Right atrium auricular region (tissue), 2 donors: ENCODE data around the gene CCDC12. TPM values are rescaled to one million over a fixed set of nuclear protein-coding genes. Genes with fewer than 3 reads are reported as not detected.
"Not testable (repeated sequence)": the region's sequence is repeated elsewhere in the genome, so short reads cannot be mapped to it uniquely, and the experiment has no call there.

Experiments used
- DNase-seq: peaks from one replicate; pipeline ENCODE4 v3.0.0-alpha.2; 2019; ENCODE audit warnings: low spot score
- H3K27ac ChIP-seq, 2 donors: fragments of 200-600 bp; sonication (generic); 1 replicate in 1 of 2; 2 replicates in 1 of 2; pipeline ENCODE4 v1.5.1; 2016 to 2019
- H3K27me3 ChIP-seq, 2 donors: fragments of 200-600 bp; sonication (generic); one replicate each; pipeline versions ENCODE4 v1.5.1 to v1.6.0; 2017 to 2019
- H3K36me3 ChIP-seq: fragments of 200-600 bp; sonication (generic); one replicate; pipeline ENCODE4 v1.5.1; 2016
- H3K4me1 ChIP-seq, 2 donors: fragments of 200-600 bp; sonication (generic); one replicate each; pipeline versions ENCODE4 v1.5.1 to v1.6.0; 2017 to 2019
- H3K4me3 ChIP-seq, 2 donors: fragments of 200-600 bp; sonication (generic); 1 replicate in 1 of 2; 2 replicates in 1 of 2; pipeline ENCODE4 v1.5.1; 2017 to 2019; ENCODE audit warnings: mild to moderate bottlenecking in 1 of 2, moderate library complexity in 1 of 2
- H3K9me3 ChIP-seq, 2 donors: fragments of 200-600 bp; sonication (generic); one replicate each; pipeline ENCODE4 v1.5.1; 2019
- CTCF ChIP-seq, 2 donors: fragments of 200-600 bp; sonication (generic); IDR thresholded peaks; one replicate each; pipeline ENCODE4 v1.5.1; 2019; ENCODE audit warnings: antibody characterized with exemption in 2 of 2
- total RNA-seq, 2 donors: library from RNA; depleted of rRNA; stranded (reverse); fragments of >200 nt; gene quantifications; one replicate each; pipeline ENCODE4 v1.1.0, GENCODE V29; 2016

CCDC12 gene
- total RNA-seq, 2 donors from 2014 or later: 27.5 to 38.6 TPM

GRCh38 chr3:46916799-46917198, 59.7 kb downstream of the CCDC12 start:
- no peak overlapping the region for H3K4me3 ChIP-seq
- peaks cover 51% of the 10 kb centered on the region for H3K36me3 ChIP-seq
- no peak for DNase-seq
- H3K4me1 ChIP-seq: no peaks in the 10 kb centered on the region
- peaks cover 0 to 9% of the 10 kb centered on the region in 2 donors for H3K9me3 ChIP-seq
- no peak overlapping the region for H3K27ac ChIP-seq
- no peaks in the 10 kb centered on the region for H3K27me3 ChIP-seq
- no peak for TF ChIP-seq CTCF (IDR thresholded peaks at IDR 0.05)

GRCh38 chr3:46916278-46916677, 60.3 kb downstream of the CCDC12 start:
- no peak for TF ChIP-seq CTCF (IDR thresholded peaks at IDR 0.05)
- H3K27me3 ChIP-seq: no peaks in the 10 kb centered on the region
- peaks cover 46% of the 10 kb centered on the region for H3K36me3 ChIP-seq
- no peak overlapping the region for H3K27ac ChIP-seq
- DNase-seq: no peak
- no peaks in the 10 kb centered on the region for H3K4me1 ChIP-seq
- peaks cover 0 to 9% of the 10 kb centered on the region in 2 donors for H3K9me3 ChIP-seq
- H3K4me3 ChIP-seq: no peak overlapping the region

GRCh38 chr3:46915297-46915822, 61.2 kb downstream of the CCDC12 start:
- Histone ChIP-seq H3K27ac (no peak overlapping the region), H3K36me3 (peaks cover 37% of the 10 kb centered on the region), H3K9me3 (peaks cover 0 to 9% of the 10 kb centered on the region in 2 donors), H3K4me1 (no peaks in the 10 kb centered on the region), H3K27me3 (no peaks in the 10 kb centered on the region), H3K4me3 (no peak overlapping the region)
- DNase-seq: no peak
- no peak for TF ChIP-seq CTCF (IDR thresholded peaks at IDR 0.05)

- Histone ChIP-seq H3K27ac (no peak overlapping the region), H3K36me3 (peaks cover 32% of the 10 kb centered on the region), H3K27me3 (no peaks in the 10 kb centered on the region), H3K9me3 (peaks cover 0 to 9% of the 10 kb centered on the region in 2 donors), H3K4me3 (no peak overlapping the region), H3K4me1 (peaks cover 0 to under 1% of the 10 kb centered on the region in 2 donors)
- TF ChIP-seq CTCF (IDR thresholded peaks at IDR 0.05): no peak
- DNase-seq: no peak
Measured at GRCh38 chr3:46914849-46915248, 61.7 kb downstream of the CCDC12 start.

GRCh38 chr3:46913644-46914043, 62.9 kb downstream of the CCDC12 start:
- DNase-seq: no peak
- Histone ChIP-seq H3K4me3 (no peak overlapping the region), H3K4me1 (peaks cover 0 to 12% of the 10 kb centered on the region in 2 donors), H3K36me3 (peaks cover 20% of the 10 kb centered on the region), H3K27ac (no peak overlapping the region), H3K9me3 (peaks cover 0 to 9% of the 10 kb centered on the region in 2 donors), H3K27me3 (no peaks in the 10 kb centered on the region)
- no peak for TF ChIP-seq CTCF (IDR thresholded peaks at IDR 0.05)

GRCh38 chr3:46912986-46913385, 63.6 kb downstream of the CCDC12 start:
- no peak for TF ChIP-seq CTCF (IDR thresholded peaks at IDR 0.05)
- H3K4me3 ChIP-seq: no peak overlapping the region
- H3K9me3 ChIP-seq: peaks cover 0 to 9% of the 10 kb centered on the region in 2 donors
- peaks cover 13% of the 10 kb centered on the region for H3K36me3 ChIP-seq
- H3K4me1 ChIP-seq: peaks cover 0 to 19% of the 10 kb centered on the region in 2 donors
- no peaks in the 10 kb centered on the region for H3K27me3 ChIP-seq
- DNase-seq: no peak
- H3K27ac ChIP-seq: no peak overlapping the region

- not testable (repeated sequence) for H3K9me3 ChIP-seq, H3K27me3 ChIP-seq, H3K27ac ChIP-seq, H3K4me3 ChIP-seq, H3K36me3 ChIP-seq, DNase-seq
- H3K4me1 ChIP-seq: peaks cover 0 to 20% of the 10 kb centered on the region in 2 donors
Measured at GRCh38 chr3:46910914-46911313, 65.6 kb downstream of the CCDC12 start.
